ENCODE data around the gene ADORA2A.

Gene ADORA2A

DNA sequence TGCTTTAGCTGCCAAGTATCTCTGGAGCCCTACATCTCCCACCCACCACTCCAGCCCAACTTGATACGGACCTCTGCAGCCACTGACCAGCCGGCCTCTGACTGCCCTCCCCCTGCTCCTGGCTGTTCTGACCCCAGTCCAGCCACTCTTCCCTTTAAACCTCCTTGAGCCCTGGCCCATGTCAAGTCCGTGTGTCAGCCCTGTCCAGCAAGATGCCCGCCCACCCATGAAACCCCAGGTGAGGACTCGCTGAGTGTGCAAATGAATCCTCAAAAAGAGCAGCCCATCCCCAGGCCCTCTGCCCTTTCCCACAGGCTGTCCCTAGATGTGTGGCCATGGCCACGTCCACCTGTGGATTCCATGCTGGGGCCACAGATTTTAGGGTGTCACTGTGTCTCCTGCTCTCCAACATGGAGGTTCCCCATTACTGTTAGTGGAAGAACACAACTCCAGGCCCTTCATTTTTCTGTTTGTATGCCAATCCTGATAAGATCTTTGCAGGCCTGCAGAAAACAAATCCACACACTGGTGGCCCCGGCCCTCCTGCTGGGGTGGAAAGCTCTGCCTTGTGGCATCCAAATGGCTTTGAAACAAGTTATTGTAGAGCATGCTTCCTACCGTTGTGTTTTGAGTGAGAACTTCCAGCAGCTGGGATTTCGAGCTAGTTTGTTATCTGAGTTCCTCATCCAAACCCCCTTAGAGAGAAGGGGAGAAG is 22.7 kb upstream of the ADORA2A start:
- DNase-seq (ENCODE audit: low read depth) = no peak

DNA sequence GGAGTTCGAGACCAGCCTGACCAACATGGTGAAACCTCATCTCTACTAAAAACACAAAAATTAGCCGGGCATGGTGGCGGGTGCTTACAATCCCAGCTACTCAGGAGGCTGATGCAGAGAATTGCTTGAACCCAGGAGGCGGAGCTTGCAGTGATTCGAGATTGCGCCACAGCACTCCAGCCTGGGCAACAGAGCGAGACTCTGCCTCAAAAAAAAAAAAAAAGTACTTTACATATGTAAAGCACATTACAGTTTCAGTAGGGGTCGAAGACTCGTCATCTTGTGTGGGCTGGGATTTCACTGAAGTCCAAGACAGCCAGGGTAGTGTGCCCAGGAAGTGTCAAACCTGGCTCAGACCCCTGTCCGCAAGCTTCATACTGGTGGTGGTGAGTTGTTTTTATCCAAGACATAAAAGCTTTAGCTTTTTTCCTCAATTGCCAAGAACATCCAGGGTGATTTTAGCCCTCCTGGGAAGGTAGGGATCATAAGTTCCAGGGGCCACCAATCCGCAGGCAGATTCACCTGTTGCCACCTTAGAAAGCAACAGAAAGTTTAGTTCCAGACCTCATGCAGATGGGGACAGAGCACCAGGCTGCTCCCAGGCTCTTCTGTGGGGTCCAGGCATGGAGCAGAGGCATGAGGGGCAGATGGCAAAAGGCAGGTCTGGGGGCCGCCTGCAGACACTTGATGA is 21.6 kb upstream of the ADORA2A start:
- no peak for DNase-seq (ENCODE audit: low read depth)

DNA sequence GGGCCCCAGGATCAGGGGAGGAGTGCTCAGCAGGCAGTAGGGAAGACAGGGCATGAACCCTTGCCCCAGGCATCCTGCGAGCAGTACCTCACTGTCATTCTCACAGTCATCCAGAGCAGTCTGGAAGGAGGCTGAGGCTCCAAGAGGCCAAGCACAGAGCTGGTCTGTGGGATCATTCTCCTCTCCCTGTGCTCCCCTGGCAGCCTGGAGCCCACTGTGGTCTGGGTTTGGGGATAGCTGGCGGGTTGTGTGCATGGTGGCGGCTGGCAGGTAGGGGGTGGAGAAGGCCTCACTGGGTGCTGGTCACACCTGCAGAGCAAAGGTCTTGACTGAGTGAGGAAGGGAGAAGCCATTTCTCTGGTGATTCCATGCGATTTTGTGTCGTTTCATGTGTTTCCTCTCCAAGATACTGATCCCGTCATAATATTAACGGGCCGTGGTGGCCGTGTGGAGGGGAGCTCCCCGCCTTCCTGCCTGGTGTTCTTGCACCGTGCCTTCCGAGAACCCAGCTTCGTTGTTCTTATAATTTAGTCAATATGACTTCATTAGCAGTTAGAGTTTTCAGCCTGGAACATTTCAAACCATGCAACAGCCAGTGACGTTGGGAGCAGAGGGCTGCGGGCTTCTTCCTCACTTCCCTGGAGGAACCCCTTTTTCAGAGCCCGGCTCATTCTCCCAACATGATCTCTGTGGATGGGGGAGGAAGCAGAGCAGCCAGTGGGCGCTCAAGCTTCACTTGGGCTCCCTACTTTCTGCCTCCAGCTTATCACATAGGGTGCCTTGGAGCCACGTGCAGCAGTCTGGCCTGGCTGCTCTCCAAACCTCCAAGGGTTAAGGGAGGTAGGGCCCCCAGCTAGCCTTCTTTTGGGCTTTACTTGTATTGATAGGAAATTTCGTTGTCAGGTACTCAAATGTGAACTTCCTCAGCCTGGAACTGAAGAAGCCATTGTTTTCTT is 20.8 kb upstream of the ADORA2A start:
- DNase-seq (ENCODE audit: low read depth) = no peak

DNA sequence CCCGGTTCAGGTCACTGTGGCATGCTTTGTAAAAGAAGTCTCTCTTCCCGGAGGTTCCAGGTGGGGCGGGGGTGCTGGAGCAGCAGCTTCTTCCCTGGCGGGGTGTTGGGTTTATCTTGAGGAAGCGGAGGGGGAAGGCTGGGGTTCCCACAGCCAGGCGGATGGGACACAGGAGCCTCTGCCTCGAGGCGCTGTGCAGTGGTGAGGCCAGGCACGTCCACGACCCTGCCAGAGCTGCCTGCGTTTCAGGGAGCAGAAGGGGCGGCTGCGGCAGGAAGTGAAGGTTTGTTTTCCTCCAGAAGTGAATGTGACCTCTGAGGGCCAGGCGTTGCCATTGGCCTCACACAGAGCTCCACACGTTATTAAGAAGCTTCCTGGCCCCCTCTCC is 20.1 kb upstream of the ADORA2A start:
- no peak for DNase-seq (ENCODE audit: low read depth)

DNA sequence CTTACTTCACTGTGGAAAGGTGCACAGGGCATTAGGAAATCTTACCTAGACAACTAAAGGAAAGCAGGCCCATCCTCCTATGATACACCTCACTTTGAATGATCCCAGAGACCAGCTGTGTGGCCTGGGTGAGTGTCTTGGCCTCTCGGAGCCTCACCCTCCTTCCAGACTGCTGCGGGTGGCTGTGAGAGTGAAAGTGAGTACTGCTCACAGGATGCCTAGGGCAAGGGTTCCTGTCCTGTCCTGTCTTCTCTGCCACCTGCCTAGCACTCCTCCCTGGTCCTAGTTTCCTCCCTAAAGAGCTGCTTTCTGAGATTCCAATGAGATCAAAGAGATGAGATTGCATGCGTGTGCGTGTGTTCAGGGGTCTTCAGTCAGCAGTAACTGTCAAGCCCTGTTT is 19.5 kb upstream of the ADORA2A start:
- no peak for DNase-seq (ENCODE audit: low read depth)

DNA sequence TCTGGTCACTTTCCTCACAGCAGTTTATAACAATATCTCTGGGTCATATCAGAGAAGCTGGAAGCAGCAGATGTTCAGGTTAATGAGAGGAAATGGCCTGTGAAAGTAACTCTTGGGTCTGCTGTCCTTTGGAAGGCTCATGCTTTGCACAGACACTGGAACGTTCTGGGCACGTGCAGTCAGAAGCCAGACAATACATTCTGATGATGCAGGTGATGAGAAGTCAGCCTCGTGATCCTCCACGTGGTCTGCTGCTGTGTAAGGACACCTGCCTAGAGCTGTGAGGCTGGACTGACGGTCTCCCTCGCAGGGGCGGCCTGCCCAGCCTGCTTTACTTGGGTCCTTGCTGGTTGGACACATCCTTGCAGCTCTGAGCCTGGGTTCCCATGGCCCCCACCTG is 18.8 kb upstream of the ADORA2A start:
- no peak for DNase-seq (ENCODE audit: low read depth)

DNA sequence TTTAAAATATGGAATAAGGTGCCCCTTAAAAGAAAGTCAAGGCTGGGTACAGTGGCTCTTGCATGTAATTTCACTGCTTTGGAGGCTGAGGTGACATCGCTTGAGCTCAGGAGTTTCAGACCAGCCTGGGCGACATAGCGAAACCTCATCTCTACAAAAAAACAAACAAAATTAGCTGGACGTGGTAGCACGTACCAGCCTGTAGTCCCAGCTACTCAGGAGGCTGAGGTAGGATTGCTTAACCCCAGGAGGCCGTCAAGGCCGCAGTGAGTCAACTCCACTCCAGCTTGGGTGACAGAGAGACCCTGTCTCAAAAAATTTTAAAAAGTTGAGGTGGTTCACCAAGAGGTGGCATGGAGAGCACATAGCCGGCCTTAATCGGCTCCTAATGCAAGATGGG is 17.7 kb upstream of the ADORA2A start:
- no peak for DNase-seq (ENCODE audit: low read depth)

DNA sequence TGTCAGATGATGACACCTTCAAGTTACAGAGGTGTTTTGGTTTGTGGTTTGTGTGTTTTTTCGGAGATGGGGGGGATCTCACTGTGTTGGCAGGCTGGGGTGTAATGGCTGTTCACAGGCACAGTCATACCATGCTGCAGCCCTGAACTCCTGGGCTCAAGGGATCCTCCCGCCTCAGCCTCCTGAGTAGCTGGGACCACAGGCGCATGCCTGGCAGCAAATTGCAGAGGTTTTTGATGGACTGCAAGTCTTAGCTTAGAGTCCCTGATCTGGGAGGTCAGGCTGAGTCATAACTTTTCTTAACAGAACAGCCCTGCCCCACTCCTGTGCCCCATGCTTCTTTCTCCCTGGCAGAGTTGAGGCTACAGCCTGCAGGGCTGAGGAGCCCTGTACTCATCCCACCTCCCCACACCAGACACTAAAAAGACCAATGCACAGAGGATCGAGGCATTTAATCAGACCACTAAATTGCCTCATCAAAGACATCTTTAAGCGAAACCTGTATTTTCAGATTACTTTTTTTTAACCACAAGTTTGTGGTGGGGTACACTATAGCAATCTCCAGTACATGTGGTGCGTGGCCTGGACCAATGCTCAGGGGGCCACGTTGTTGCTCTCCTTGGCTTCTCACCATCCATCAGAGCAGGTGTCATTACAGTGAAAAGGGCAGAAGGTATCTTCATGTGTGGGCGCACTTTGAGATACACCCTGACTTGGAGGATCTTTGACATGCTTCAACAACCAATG is 17.1 kb upstream of the ADORA2A start:
- DNase-seq (ENCODE audit: low read depth) = no peak

DNA sequence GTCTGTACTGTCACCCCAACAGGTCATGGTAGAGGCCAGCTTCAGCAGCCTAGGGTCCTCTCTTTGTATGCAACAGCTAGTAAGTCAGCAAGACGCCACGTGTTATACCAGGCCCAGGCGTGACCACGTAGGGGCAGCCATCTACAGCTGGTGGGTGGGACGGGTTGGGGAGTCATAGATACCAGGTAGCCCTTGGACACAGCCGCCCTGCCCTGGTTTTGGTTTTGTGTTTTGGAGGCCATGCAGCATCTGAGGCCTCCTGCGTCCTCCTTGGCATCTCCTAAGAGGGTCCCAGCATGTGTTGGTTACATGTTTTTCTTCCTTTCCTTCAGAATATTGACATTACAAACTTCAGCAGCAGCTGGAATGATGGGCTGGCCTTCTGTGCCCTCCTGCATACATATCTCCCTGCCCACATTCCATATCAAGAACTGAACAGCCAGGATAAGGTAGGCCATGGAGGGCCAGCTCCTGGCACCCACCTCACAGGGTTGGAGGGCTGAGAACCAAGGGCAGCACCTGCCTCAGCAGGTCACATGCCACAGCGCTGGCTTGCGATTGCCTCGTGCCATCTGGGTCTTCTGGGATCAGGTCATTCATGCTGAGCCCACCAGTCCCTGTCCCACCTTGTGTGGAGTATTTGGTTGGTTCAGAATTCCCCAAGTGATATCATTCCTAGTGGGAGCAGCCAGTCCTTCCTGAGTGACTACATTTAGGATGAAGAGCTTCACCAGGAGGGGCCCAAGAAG is 16.0 kb upstream of the ADORA2A start:
- no peak for DNase-seq (ENCODE audit: low read depth)

DNA sequence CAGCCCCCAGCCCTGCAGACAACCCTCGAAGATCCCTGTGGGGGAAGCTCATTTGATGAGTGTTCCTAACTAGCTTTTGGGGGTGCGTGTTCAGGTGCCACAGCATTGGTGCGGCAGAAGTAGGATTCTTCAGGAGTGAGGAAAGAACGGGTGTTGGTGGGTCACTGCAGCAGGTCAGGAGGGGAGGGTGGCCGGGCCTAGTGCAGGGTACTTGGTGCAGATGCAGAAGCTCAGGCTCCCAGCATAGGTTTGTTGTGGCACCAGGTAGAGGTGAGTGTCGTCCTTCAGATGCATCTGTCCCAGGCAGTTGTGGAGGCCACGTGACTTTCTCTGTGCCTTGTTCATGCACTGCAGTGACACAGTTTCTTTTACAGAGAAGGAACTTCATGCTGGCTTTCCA is 15.1 kb upstream of the ADORA2A start:
- DNase-seq (ENCODE audit: low read depth) = no peak

DNA sequence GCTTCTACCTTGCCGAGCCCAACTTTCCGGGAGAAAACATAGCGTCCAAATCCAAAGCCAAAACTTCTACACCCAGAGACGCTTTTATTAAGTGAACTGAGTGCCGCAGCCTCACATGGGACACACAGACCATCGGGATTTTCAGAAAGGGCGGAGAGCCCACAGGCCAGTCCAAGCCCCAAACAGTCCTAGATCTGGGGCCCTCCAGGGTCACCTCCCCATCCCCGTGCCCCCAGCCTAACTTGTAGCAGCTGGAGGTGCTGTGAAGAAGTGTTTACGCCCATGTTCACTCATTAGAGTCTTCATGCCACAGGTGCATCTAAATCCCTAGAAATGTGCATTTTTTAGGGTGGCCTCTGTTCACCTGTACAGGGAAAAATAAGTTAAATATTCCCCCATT is 14.1 kb upstream of the ADORA2A start:
- no peak for DNase-seq (ENCODE audit: low read depth)

DNA sequence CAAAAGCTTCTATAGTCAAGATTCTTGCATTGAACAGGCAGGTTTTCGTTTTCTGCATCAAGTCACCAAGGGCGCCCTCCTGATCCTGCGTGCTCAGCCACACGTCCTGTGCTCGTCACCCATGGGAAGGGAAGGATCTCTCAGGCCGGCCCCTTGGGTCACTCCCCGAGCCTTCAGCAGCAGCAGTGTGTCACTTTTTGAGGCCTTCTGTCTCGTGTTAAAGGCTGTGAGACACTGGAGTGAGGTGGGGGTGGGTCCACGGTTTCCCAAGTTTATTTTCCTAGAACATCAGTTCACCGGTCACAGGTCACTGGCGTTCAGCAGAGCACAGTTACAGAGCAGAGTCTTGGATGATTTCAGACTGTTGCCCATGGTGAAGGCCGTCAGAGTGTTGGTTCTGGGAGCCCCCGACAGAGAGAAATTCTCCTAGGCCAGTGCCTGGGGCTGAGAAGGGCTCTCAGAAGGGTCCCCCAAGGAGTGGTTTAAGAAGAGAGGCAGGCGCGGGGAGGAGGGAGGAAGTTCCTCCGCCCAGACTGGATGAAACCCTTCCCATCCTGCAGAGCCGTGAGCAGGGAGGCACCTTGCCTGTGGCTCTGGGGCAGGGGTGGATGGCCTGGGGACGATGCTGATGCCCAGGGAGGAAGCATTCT is 13.5 kb upstream of the ADORA2A start:
- DNase-seq (ENCODE audit: low read depth) = no peak

DNA sequence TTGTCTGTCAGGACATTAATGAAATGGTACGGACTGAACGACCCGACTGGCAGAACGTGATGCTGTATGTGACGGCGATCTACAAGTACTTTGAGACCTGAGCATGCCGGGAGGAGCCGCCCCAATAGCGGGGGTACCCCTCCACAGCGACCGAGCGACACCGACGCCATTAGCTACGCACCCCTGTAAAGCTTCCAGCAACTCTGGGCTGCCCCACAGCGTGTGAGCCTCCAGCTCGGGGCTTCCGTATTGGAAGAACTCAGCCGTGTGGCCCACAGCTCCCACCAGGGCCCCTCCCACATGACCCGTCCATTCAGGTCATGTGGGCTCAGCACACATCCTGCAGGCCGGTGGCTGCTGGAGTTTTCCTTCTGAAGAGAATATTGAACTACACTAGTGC is 12.9 kb upstream of the ADORA2A start:
- DNase-seq (ENCODE audit: low read depth) = no peak

DNA sequence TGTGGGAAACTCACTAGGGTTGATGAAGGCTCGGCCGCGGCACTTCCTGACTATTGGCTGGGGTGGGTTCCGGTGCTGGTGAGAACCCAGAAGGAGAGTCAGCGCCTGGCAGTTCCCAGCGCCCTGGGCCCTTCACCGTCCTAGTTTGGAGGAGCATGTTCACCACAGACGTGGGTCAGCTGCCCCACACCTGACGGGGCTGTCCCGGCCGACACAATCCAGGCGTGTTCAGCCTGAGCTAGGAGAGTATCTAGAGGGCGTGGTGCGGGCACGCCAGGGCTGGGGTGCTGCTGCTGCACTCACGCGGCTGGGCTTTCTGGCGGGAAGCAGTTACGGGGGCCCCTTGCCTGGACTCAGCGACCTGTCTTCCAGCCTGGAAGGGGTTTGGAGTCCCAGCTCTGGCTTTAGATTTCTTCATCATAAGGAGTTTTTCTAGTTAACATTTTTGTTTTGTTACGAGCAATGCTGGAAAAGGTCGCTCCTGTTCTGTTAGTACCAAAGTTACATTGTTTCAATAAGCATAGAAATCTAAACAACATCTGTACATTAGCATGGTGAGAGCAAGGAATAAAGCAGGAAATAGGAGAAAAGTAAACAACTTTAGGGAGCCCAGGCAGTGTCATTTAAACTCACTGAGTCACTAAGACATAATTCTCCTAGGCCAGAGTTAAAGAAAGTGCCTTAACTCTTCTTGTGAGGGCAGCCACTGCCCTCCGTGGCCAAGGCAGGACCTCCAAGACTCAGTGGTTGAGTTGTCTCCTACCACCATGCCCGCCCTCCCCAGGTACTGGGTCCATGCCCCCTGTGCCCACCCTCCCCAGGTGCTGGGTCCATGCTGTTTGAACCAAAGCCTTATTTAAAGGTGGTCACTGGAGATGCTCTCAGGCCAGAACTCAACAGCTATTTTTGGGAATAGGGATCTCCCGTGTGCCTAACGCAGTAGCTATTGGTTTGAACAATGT is 12.1 kb upstream of the ADORA2A start:
- DNase-seq (ENCODE audit: low read depth) = no peak

DNA sequence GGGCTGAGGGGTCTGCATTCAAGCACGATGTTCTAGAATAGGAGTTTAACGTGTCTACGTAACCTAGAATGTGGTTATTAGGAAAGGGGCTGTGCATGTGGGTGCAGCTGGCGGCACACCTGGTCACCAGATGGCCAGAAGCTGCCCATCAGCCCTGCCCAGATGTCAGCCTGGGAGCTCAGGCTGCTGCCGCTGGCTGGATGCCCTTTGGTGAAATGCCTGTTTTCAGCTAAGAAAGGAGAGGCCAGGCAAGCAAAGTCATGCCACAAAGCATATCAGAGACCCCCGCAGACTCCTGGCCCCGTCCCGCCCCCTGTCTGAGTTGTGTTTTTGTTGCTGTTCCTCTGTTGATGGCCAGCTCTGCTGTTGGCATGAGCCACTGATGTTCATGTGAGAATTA is 11.3 kb upstream of the ADORA2A start:
- DNase-seq (ENCODE audit: low read depth) = no peak

DNA sequence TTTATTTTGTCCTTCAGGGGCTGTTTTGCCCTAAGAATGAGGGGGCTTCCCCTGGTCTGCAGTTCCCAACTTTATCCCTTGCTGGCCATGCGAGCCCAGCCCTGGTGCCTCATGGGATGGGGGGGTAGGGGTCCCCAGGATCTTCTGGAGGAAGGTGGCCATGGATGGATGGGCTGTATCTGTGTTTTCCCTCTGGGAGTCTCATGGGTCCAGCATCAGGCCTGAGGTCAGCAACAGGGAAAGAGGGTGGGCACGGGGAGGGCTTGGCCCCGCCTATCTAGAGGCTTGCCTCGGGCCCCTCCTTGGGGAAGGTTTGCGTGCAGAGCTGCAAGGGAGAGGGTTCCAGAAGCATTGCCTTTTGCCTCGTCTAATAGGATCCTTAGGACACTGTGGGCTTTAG is 10.8 kb upstream of the ADORA2A start:
- DNase-seq (ENCODE audit: low read depth) = no peak

DNA sequence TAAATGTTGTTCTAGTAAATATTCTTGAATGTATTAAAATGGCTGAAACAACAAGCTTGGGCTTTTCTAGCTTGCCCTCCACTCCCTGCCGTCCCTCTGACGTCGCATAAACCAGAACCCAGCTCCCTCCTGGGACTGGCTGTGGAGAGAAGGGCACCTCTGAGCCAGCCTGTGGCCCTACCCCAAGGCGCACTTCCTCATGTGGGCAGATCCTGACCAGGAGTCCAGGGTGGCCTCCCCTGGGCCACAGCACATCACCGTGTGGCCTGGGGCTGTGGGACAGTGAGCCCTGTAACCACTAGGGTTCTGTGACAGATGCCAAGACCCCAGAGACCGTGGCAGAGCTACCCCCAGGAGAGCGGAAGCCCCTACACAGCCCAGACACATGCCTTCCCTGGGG is 10.2 kb upstream of the ADORA2A start:
- DNase-seq (ENCODE audit: low read depth) = no peak

DNA sequence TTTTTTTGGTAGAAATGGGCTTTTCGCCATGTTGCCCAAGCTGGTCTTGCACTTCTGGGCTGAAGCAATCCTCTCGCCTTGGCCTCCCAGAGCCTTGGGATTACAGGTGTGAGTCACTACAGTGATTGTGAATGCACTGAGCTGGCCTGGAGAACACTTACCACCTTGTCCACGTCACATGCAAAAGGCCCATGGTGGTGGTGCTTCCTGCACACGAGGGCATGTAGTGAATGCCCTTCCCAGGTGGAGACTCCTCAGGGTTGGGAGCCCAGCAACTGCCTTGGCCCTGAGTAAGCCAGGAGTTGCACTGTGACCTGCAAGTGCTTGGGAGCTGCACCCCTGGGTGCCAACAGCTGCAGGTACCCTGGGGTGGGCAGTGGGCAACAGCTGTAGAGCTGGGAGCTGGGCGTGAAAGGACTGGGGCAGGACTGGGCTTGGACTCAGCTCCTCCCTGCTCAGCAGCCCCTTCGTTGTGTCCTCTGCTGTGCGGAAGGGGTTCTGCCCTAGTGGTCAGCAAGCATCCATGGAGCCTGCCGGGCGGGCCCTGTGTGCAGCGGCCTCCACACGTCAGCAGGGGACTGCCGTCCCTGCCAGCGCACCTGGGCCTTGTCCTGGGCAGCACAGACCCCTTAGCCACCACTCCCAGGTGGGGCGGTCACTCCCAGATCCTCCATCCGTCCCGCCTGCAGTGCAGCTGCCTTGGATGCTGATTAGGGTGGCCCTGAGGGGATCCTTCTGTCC is 9.3 kb upstream of the ADORA2A start:
- no peak for DNase-seq (ENCODE audit: low read depth)

All from stimulated activated CD4-positive, alpha-beta T cell treated with anti-CD3 and anti-CD28 coated beads, Interleukin-2, amount 100 ng/mL, for 4 hours (primary cell).